T-helper 1 cell treated with Interleukin-12 subunit alpha and Interleukin-12 subunit beta and Interleukin-4 antibody, amounts not matched to agents 30 ng/mL and 1 ng/mL, for 36 hours (primary cell): ENCODE measurements around the gene CDKL1. TPM values are rescaled to one million over a fixed set of nuclear protein-coding genes. Genes with fewer than 3 reads are reported as not detected.

Experiments
- intact Hi-C: fragments of 100-400 bp; cut with micrococcal nuclease; formaldehyde crosslinking; loops from one replicate; pipeline ENCODE4 v1.15.1; 2024
- total RNA-seq: library from RNA; stranded (reverse); gene quantifications from 2 replicates; pipeline ENCODE4 v1.2.3, GENCODE V29; 2022

The CDKL1 gene
- total RNA-seq = 7.5 and 9.9 TPM in 2 replicates

DNA sequence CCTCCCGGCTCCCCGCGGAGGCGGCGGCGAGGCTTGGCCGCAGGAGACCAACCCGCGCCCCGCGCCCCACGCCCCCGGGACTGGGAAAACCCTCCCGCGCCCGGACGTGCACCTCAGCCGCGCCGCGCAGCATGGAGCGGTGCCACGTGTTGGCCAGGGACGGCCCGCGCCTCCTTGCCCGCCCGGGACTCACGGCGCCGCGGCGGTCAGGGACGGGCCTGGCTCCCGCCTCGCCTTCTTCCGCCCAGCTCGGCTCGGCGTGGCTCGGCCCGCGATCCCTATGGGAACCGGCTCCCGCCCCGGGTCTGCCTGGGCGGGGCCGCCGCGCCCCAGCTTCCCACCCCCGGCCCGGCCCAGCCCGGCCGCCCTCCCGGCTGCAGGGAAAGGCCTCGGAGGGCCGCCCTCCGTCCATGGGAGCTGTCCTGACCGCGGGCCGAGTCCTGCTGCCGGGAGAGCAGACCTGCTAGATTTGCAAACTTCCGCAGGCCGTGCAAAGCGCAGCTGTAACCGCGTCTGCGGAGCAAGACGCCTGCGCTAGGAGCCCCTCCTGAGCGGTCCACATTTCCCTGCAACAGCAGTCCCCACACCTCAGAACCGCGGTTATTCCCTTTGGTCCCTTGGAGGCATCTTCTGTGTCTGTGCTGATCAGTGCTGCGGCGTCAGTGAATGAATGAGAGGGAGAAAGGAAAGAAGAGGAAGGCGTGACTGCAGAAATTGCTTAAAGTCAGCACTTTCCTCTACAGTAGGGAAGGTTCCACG, at the start of gene CDKL1:
CDKL1 (minus strand) TSS at position 251 of the 759 bp plus-strand sequence. CDS start 1,013 bp downstream, outside the sequence.
- intact Hi-C loops = loop anchor here (1.0 to 2.0 kb wide), 3 partner anchors 34 to 136 kb away; partner anchors contain the start of gene MAP4K5

DNA sequence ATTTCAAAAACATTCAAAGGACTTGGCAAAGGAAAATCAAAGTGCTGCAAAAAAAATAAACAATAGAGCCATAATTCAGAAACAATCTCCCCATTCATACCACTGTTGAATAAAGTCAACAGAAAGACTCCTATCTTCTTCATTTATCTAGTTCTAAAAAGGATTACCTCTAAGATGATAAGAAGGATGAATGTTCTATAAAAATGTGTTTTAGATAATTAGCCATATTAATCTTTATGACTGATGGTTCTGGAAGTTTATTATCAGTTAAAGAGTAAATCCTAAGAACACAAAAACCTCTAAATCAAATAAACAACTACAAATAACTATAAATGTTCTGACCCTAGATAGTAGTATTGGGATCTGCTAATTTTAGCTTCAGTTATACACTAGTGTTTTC, 37.8 kb upstream of the CDKL1 start:
- intact Hi-C loops = no loop called here

DNA sequence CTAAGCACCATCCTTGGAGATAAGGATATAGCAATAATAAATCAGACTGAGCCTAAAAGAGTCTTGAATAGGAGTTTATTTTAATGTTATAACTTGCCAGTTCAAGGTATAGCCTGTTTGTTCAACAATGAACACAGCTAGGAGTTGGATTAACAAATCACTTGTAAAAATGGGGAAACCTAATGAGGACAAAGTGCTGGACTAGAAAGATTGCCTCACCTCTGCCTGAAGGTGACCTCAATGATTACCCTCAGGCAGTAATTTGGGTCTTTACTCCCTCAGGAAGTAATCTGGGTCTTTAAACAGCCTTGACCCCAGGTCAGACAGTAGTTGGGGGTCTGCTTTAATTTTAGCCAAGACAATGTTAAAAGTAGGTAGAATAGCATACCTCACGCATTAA, 35.5 kb upstream of the CDKL1 start:
- intact Hi-C loops = no loop called here

DNA sequence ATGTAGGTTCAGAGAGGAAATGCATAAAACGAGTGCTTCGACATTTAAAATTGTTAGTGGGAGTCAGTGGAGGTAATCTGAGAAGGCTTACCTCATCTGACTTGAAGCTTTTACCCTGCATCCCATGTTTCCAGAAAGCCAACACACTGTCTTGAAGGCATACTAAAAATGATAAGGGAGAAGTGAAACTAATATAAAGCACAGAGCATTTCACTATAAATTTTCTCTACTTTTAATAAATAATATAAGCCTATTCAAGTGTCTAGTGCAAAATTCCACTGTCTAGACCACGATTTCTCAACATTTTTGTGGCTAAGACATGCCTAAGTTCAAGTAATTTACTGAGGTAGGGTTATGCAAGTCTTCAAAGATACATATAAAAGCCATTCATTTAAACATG, 29.1 kb upstream of the CDKL1 start:
- intact Hi-C loops = no loop called here

DNA sequence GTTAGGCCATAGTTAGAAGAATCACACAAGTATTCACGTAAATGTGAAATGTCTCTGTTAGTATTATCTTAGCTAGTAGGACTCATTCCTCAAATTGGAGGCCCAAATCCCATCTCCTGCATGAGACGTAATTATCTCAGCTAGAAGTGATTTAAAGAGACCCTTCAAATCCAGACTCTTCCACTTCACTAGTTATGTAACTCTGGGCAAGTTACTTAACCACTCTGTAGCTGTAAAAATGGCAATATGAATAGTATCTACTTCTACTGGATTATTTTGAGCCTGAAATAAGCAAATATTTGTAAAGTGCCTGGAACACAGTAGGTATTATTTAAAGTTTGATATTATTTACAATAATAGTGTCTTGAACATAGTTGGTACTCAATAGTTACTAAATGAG, 28.4 kb upstream of the CDKL1 start:
- intact Hi-C loops = no loop called here

DNA sequence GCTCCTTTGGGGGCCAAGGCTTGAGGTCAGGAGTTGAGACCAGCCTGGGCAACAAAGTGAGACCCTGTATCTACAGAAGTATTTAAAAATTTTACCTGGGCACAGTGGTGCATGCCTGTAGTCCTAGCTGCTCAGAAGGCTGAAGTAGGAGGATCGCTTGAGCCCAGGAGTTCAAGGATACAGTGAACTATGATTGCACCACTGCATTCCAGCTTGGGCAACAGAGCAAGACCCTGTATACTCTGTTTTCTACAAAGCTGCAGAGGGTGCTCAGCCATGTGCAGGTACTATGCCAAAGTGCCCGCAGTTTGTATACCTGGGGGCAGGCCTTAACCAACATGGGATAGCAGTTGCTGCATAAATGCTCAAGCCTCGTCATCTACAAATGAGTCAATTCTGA, 26.8 kb upstream of the CDKL1 start:
- intact Hi-C loops = no loop called here

DNA sequence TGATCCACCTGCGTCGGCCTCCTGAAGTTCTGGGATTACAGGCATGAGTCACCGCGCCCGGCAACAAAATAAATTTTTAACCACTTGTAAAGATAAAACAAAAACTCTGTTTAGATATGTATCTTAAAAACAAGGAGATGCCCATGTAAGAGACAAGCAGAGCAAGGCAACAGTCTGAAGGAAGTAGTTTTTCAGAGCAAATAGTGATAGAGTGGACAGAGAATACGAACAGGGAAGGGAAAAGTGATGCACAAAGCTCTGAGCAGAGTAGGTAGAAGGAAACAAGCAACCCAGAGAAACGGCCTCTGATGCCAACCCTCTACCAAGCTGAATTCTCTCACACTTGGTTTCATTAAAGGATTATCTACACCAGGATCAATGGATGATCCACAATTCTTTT, 24.8 kb upstream of the CDKL1 start:
- intact Hi-C loops = no loop called here

DNA sequence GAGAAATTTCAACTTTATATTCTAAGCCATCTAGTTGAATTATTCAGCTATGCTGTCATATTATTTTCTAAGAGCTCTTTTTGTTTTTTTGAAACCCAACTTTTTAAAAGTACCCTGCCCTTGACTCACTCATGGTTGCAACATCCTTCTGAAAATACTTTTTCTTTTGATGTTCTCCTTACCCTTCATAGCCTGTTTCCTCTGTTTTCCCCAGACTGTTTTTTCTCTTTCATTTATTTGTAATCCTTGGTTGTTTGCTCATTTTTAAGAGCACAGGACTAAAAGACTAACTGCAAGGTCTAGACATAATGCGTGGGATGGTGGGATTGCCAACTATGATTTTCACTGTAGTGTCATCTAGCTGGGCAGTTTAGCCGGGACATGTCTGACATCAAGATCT, 21.2 kb upstream of the CDKL1 start:
- intact Hi-C loops = no loop called here

DNA sequence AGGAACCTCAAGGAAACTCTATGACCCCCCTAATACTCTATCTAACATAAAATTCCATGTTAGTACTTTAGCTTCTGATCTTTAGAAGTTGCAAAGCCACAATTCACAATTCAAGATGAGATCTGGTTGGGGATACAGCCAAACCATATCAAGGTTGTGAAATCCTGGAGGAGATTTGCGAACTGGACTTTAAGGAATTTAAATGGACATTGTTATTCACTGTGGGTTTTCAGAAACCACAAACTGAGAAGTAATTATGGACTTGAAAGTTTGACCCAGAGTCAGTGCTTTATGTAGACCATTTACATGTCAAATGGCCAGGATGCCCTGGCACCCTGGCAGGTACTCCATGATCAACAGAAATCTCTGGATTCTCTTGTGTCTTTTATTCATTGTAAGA, 14.2 kb upstream of the CDKL1 start:
- intact Hi-C loops = no loop called here

DNA sequence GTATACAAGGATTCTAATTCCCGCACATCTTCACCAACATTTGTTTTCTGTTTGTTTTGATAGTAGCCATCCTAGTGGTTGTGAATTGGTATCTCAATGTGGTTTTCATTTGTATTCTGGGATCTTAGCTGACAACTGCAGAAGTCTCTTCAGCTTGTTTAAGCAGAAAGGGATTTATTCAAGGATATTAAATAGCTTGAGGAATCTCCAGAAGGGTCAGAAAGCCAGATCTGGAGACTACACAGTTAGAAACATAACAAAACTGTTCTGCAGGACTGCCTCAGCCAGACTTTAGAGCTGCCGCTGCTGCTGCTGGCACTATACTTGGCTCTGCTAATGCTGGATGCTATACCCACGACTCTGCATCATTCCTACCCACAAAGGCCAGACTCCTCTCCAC, 13.4 kb upstream of the CDKL1 start:
- intact Hi-C loops = no loop called here

DNA sequence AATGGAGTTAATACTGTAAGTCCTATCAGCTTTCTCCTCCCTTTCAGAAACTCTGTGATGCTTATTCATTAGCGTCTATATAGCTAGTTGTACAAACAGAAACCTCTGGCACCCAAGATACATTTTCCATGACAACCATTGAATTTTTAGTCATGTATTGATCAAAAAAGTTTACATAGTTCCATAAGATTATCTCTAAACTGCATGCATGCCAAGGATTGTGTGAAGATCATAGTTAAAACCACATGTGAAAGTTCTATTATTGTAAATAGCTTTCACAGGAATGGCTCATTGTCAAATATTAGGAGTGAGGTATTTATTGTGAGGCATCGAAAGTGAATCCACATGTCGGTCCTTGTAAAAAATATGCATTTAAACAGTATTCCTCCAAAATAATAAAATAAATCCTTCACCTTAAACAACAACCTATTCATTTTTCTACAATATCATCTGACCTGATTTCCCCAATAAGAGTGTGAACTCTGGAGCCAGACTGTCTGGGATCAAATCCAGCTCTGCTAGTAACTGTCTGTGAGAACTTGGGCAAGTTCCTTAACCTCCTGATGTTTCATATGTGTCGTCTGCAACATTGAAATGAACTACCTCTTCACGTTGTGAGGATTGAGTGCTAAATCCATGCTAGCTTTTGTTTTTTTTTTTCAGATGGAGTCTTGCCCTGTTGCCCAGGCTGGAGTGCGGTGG, 10.6 kb upstream of the CDKL1 start:
- intact Hi-C loops = no loop called here

DNA sequence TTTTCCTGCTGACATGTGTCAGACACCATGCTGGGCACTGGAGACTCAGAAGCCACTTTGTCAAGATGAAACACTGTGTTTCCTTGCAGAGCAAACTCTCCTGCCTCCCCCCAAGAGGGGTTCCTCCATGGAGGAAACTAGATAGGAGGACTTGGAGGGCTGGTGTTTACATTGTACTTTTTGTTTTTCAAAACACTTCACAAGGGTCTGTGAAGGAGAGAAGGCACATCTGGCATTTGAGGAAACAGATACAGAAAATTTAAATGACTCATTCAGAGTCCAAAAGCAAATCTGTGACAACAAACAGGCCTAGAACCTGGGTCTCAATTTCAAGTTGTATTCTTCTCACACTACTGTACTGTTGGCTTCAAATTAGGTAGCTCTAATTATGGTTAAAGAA, 6.7 kb upstream of the CDKL1 start:
- intact Hi-C loops = no loop called here

DNA sequence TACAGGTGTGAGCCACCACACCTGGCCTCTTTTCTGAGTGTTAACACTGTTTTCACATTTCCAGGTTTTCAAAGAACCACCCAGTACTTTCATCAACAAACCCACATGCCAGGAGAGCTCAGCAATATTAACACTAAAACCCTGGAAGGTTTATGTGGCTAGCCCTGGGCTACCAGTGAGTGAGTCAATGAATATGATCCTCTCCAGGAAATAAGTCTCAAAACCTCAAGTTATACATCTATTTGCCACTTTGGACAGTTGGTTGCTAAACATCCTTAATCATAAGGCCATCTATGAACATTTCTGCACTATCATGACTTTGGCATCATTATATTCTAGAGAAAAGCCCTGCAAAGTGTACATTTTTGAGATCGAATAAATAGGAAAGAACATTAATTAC, 6.3 kb upstream of the CDKL1 start:
- intact Hi-C loops = no loop called here

DNA sequence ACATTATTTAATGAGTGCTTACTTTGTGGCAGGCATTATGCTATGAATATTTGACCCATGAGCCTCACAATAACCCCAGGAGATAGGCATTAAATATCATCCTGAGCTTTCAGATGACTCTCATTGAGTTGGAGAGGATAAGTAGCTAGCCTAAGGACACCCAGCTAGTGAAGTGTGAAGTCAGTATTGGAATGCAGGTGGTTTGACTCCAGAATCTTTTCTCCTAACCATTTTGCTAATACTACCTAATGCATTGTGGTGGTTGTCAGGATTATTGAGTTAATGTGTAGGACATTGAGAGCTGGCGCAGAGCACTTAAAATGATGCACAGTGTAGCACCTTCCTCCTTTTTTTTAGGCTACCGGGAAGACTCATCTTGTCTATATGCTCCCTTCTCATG, 3.8 kb upstream of the CDKL1 start:
- intact Hi-C loops = no loop called here

DNA sequence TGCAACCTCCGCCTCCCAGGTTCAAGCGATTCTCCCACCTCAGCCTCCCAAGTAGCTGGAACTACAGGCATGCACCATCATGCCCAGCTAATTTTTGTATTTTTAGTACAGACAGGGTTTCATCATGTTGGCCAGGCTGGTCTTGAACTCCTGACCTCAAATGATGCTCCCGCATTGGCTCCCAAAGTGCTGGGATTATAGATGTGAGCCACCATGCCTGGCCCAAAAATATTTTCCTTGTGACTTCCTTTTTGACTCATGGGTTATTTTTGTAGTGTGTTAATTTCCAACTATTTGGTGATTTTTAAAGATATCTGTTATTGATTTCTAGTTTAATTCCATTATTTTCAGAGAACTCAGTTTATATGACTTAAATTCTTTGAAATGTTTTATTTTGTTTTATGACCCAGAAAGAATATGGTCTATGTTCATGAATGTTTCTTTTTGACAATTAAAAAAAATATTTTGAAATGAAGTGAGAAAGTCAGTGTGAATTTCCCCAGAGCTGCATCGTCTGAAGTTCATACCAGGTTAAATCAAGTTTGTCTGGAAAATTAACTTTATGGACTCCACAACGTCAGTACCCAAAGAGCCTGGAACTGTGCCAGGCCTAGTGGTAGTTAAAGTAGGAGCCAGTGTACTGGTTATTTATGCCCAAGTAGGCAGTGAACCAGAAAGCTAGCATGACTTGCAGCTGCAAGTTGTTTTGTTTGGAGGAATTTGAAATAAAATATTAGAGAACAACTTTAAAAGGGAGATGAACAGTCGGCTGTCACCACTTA, 2.8 kb upstream of the CDKL1 start:
- intact Hi-C loops = no loop called here

DNA sequence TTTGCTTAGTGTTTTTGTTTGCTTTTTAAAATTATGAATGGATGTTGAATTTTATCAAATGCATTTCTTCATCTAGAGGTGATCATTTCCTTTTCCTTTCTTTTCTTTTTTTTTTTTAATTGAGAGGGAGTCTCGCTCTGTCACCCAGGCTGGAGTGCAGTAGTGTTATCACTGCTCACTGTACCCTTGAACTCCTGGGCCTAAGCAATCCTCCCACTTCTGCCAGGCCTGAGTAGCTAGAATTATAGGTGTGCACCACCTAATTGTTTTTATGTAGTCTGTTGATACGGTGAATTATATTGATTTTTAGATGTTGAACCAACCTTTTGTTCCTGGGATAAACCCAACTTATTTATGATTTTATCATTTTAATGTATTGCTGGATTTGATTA, 1.5 kb upstream of the CDKL1 start:
- intact Hi-C loops = no loop called here

DNA sequence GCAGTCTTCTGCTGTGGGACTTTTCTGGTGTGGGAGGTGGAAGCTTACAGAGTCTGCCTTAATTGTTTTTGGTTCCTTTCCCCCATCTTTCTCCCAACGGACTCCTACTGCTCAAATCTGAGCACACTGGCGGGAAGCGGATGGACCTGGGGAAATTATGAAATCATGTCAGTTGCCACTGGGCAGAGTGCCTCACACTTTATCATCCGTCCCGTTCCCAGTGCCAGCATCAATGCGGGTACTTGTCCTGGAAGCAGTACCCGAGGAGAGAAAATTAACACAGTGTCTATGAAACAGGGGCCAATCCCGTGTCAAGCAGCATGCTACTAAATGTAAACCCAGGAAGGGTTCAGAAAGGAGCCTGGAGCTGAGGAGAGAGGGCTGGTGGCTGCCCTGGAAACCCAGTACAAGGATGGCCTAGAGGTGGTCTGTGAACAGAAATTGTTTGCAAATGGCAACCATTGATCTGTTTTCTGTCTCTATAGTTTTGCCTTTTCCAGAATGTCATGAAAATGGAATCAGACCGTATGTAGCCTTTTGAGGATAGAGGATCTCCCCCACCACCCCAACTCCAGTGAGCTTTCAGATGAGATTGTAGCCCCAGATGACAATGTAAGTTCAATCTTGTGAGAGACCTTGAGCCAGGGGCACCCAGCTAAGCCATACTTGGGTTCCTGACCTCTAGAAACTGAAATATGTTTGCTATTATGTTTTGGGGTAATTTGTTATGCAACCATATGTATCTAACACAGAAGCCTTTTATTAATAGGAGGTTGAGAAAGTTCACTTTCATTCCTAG, 908 bp upstream of the CDKL1 start:
- intact Hi-C loops = loop anchor here (1.0 to 2.0 kb wide), 2 partner anchors 34 to 135 kb away; partner anchors contain the start of gene MAP4K5

DNA sequence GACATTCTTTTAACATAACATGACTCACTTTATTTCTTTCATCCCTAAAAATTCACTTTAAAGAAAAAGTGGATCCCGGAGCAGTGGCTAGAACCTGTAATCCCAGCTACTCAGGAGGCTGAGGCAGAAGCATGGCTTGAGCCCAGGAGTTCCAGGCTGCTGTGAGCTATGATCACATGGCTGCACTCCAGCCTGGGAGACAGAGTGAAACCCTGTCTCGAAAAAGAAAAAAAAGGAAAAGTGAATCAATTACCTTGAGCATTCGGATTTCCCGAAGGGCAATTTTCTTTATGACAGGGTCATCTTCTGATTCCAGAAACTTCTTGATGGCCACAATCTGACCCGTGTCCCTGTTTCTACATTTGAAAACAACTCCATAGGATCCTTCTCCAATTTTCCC, 1.2 kb downstream of the CDKL1 start:
- intact Hi-C loops = no loop called here

DNA sequence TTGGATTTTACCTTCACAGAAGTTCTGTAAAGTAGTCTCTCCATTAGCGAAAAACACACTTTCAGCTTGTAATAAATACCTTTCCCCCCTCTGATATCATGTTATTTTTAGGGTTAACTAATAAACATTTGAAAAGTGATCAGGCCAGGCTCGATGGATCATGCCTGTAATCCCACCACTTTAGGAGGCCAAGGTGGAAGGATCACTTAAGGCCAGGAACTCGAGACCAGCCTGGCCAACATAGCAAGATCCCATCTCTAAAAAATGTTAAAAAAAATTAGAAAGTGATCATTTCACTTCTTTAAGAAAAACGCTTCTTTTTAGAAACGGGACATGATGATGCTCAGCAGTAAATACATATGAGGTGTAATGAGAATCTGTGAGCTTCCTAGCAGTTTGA, 2.0 kb downstream of the CDKL1 start:
- intact Hi-C loops = no loop called here

DNA sequence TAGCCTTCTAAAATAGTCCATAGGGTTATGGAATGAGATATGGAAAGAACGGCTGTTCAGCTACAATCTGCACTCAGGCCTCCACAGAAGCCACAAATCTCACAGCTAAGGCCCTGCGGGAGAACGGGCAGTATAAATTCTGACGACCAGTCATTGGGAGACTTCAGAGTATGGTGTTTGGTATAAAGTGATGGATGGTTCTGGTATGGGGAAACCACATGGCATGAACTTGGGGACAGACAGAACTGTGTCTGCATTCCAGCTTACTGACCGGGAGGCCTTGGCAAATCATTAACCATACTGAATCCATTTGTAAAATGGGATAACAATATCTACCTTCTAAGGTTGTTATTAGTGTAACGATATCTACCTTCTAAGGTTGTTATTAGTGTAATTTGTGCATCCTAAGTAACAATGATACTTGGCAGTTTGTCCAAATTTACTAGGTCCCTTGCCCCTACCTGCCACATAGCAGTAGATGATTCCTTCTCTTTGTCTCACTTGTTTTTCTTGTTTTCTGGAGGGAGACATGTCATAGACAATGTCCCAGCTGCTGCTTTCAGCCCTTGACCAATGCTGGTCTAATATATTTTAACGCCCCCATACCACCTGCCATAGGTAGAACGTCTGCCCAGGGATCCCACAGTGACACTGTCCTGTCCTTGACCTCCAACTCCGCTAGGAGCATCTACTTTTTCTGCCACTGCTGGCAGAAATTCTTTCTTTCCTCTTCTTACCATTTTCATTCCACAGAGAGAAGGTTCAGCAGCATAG, 6.8 kb downstream of the CDKL1 start:
- intact Hi-C loops = no loop called here
